Dermis blood vessel endothelial cell (primary cell): ENCODE measurements around the gene FBN1. TPM values are rescaled to one million over a fixed set of nuclear protein-coding genes. Genes with fewer than 3 reads are reported as not detected.

Source experiments
- DNase-seq: peaks from one replicate; pipeline ENCODE4 v3.0.0; 2010
- total RNA-seq: library from RNA; depleted of rRNA; stranded (reverse); fragments of >200 nt; gene quantifications from 2 replicates; pipeline ENCODE4 v1.2.3, GENCODE V29; 2014

The FBN1 gene
- 122 and 163 TPM in 2 replicates for total RNA-seq

DNA sequence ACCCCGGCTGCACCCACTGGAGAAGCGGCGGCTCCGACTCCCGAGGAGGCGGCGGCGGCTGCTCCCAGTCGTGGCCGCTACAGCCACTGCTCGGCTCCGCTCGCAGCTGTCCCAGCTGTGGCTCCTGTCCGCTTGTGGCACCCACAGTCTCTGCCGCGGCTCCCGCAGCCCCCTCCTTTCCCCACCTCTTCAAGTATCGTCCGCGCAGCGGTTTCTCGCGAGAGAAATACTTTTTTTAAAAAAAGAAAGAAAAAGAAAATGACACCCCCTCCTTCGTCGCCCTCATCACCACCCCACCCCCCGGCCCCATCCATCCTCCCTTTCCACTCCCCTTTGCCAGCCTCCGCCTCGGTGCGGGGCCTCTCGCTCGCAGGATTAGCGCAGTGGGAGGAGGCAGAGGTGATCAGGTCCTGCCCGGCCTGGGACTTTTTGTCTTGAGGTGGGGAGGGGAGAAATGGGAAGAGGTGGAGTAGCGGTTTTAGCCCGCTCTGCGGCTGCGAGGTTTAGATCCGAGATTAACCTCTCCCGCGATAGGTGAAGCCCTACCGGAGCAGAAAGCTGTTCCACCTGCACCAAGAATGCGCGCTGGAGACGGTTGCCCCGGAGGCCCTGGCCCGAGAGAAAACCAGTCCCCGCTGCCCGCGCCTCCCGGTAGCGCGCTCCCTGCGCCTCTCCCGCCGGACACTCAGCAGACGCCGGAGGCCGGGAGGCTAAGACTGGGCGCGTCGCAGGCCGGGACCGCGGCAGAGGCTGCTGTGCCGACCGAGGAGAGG, at the start of gene FBN1:
FBN1 (minus strand) TSS at position 152 of the 773 bp plus-strand sequence. CDS start 940 bp downstream, outside the sequence.
- DNase-seq, result peak; percentile 90

DNA sequence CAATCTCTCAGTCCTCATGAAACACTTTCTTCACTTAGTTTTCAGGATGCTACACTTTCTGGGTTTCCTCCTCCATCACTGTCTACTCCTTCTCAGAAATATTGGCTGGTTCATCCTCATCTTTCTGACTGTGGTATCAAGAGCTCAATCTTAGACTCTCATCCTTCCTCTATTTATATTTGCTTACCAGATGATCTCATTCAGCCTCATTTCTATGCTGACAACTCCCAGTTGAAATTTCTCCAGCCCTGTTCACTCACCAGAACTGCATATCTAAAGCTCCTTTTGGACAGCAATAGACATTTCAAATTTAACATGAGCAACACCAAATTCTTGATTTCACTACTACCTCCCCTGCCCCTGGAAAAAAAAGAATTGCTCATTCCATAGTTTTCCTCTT, 48.0 kb upstream of the FBN1 start:
- DNase-seq, result no peak

DNA sequence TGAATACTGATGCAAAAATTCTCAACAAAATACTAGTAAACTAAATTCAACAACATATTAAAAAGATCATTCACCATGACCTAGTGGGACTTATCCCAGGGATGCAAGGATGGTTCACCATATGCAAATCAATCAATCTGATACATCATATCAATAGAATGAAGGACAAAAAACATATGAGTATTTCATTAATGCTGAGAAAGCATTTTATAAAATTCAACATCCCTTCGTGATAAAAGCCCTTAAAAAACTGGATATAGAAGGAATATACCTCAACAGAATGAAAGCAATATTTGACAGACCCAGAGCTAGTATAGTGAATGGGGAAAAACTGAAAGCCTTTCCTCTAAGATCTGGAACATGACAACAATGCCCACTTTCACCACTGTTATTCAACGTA, 43.0 kb upstream of the FBN1 start:
- no peak for DNase-seq

DNA sequence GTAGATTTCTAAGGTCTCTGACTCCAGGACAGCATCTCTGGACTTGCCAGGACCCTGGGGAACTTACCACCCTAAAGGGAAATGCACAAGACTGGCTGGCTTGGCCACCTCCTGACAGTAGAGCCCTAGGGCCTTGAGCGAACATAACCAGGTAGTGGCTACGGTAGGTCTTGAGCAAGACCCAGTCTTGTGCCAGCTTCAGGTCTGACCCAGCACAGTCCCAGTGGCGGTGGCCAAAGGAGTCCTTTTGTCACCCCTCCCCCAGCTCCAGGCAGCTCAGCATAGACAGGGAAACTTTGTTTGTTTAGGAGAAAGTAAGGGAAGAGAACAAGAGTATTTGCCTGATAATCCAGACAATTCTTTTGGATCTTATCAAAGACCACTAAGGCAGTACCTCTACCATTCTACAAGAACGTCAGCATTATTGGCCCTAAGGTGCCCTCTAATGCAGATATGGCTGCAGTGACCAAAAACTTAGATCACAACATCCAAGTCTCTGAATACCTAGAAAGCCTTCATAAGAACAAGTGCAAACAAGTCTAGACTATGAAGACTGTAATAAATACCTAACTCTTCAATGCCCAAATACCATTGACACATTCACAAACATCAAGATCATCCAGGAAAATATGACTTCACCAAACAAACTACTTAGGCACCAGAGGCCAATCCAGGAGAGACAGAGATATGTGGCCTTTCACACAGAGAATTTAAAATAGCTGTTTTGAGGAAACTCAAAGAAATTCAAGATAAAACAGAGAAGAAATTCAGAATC, 38.7 kb upstream of the FBN1 start:
- DNase-seq, result no peak

DNA sequence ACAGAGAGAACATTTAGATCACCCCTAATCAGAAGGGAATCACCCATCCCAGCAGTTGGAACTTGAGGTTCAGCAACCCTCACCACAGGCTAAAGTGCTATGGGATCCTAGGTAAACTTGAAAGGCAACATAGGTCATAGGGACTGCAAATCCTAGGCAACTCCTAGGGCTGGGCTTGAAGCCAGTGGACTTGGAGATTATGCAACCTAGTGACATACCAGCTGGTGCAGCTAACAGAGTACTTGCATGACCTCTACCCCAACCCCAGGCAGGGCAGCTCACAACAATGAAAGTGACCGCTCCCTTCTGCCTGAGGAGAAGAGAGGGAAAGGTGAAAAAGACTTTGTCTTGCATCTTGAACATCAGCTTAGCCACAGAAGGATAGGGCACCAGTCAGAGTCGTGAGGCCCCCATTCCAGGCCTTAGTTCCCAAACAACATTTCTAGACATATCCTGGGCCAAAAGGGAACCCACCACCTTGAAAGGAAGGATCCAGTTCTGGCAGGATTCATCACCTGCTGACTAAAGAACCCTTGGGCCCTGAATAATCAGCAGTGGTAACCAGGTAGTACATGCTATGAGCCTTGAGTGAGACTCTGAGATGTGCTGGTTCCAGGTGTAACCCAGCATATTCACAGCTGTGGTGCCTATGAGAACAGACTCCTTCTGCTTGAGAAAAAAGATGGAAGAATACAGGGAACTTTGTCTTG, 37.6 kb upstream of the FBN1 start:
- no peak for DNase-seq

DNA sequence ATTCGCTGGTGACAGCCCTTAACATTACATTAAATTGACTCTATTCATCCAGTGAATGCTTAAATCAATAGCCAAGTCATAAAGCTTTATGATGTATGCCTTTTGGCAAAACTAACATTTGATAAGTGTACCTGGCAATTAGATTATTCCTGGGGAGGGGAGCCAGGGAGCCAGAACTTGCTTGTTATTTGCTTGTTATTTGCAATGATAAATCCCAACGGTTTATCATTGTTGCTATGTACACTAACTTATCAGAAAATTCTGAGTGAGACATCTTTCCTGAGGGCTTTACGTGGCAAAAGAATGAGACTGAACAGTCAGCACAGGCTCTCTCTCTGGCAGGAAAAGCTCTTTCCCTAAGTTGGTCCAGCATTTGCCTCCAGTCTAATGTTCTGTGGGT, 35.8 kb upstream of the FBN1 start:
- no peak for DNase-seq

DNA sequence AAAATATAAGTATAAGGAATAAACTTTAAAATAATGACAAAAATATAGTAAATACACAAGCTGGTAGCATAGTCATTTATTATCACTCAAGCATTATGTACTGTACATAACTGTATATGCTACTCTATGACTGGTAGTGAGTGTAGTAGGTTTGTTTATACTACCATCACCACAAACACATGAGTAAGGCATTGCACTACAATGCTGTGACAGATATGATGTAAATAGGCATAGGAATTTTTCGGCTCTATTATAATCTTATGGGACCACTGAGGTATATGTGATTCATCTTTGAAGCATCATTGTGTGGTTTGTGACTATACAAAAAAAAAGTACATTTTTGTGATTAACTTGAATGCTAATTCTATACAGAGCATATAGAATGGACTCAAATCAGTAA, 35.3 kb upstream of the FBN1 start:
- DNase-seq, result no peak

DNA sequence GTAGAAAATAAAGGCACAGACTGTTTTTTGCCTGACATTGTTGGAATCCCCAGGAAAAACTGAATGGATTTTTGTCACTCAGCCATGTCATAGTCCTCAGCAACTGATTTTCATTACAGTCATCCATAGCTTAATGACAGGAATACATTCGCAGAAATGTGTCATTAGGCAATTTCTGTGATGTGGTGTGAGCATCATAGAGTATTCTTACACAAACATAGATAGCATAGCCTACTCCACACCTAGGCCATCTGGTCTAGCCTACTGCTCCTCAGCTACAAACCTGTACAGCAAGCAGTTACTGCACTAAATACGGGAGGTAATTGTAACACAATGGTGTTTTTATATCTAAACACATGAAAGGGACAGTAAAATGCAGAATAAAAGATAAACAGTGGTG, 34.4 kb upstream of the FBN1 start:
- DNase-seq, result no peak

DNA sequence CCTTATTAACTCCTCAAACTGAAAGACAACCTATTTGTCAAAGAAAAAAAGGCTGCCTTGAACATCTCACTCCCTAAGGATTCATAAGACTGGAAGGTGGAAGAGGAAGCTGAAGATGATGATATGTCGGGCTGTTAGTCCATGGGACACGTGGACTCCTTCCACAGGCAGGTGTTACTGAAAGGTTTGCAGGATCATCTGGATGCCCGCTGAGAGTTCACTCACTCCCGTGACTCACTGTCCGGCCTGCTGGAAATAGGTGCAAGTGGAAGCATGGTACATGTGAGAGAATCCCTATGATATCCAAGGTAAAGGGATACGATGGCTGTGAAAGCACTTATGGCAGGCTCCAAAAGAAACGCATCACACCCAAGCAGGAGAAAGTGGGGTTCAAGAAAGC, 33.3 kb upstream of the FBN1 start:
- no peak for DNase-seq

DNA sequence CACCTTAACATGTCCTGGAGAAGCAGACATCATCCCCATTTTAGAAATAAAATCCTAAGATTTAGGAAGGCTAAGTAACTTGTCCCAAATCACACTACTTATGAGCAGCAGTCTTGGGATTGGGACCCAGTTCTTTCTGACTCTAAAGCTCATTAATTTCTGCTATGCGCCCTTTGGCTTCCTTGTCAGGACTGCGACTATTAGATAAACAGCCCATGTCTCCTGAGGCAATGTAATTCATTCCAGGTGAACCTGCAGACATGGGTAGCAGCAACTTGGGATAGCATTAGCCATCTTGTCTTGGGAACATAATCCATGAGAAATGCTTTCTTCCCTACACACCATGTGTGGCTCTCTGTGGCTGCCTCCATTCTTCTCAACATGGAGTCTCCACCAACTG, 32.3 kb upstream of the FBN1 start:
- DNase-seq, result no peak

DNA sequence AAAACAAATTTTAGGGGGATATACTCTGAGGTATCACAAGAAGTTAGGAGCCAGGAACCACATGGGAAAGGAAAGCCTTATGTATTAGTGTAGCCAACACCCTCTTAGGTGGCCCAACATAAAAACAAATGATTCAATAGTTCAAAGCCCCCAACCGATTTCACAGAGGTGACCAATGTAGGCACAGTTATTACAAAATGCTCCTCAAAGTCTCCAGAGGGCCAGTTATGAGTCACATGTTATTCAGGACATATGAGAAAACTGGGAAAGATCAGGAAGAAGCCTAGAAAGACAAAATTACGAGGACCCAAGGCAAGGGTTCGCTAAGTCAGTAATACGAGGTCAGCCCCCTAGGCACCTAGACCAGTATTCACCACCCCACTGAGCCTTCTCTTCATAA, 29.9 kb upstream of the FBN1 start:
- no peak for DNase-seq

DNA sequence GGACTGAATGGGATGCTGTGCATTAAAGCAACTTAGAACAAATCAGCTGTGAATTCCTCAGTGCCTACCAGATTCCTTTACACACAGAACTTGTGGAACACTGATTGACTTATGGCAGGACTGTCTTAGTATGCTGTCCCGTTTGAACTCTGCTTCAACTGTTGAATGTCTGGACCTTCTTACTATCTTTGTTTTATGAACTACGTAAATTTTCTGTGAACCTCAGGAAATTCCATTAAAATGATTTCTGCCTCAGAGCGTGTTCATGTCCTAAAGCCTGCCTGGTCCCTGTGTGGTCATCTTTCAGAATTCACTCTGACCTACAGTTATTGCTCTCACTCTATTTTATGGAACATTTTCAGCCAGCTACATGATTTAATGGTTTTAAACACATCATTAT, 29.4 kb upstream of the FBN1 start:
- DNase-seq, result no peak

DNA sequence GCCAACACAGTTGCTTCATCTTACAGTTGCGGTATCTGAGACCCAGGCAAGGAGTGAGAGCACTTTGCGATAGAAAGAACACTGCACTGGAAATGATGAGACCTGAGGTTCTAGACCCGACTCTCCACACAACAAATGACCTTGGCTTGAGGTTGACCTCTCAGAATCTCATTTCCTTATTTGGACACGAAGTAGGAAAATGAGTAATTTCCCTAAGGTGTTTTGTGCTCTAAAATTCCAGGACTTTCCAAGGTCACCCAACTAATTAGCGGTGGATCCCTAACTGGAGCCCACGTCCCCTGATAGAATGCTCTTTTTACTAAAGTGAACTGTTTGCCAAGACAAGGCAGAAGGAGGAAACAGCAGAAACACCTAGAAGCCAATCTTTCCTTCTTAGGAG, 26.7 kb upstream of the FBN1 start:
- peak; percentile 55 for DNase-seq

DNA sequence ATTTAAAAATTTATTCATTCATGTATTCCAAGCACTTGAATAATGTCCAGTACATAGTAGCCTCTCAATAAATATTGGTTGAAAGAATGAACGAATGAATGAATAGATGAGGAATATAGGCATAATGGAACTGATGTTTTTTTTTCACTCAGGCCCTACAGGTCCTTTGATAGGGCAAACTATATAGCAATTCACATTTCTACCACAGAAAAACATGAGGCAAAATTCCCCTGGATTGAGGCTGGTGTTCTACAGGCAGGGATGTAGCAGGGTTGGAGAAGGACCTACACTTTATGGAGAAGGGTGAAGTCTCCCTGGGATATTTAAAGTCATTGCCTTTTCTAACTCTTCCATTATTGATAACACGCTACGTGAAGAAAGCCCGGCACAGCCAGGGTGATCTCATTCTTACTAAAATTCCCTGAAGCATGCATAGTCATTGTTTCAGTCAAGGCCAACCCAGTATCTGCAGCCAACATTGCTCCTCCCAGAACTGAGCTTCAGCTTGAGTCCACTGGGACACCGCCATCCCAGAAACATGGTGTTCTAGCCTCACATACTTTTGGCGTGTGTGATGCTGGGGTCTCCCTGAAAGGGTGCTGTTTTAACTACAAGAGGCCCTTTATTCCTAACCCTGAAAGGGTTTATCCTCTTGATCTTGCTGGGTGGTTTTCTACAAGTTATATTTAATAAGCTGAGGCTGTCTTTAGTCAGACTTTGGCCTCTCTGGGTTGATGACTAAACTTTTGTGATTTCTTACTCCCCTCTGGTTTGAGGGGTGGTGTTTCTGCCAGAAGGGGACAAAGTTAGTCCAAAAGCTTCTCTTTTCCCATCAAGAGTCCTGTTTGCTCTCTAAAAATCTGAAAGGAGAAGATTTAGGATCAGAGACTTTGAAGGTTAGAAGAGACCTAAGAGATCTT, 25.9 kb upstream of the FBN1 start:
- DNase-seq, result peak; percentile 43

DNA sequence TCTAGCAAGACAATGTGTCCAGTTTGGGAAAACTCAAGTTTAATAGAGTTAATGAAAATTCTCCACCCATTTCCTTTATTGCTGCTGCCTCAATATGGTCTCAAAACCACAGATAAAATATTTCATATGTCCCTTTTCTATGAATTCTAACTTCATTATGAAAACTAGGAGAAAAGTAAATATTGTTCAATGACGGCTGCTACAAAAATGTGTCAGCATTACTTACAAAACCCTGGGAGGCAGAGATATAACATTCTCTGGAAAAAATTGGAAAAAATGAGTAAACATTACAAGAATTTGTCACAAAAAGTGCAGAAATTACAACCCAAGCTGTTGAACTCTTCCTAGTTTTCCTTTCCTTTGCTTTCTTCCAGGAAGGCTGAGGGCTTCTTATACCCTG, 22.2 kb upstream of the FBN1 start:
- DNase-seq, result no peak

DNA sequence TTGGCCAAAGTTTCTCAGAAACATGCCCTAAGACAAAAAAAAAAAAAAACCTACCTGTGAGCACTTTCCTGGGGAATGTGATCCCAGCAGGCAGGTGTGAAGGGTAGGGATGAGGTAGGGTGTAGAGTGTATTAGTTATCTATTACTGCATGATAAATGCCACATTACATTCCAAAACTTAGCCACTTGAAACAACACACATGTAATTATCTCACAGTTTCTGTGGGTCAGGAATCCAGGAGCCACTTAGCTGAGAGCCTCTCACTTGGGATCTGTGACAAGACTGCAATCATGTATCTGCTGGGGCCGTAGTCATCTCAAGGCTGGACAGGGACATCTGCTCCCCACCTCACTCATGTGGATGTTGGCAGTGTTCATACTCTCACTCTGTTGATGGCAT, 18.9 kb upstream of the FBN1 start:
- DNase-seq, result no peak

DNA sequence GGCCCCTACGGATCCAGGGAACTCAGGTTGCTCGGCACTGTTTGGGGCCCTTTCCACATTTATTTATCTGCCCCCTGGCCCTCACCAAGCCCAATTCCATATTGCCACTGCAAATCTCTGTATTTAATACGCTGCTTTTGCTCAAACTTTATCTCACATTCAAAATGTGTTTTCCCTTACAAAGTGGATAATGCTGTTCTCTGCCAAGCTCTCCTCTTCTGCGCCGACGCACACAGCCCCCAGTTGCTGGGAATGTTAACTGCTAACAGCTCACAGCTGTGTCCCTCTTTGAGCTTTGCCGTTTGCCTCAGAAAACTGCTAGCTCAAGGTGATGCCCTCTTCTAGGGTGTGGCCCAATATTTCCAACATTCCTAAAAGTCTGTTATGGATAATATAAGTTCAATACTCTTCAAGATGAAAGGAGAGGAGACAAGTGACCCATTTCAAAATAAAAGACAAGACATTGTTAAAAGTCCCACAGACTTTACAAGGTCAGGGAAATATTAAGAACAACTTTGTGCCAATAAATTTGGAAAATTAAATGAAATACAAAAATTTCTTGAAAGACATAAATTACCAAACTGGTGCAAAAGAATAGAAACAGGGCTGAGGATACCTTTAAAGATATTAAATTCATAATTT, 12.6 kb upstream of the FBN1 start:
- DNase-seq, result no peak

DNA sequence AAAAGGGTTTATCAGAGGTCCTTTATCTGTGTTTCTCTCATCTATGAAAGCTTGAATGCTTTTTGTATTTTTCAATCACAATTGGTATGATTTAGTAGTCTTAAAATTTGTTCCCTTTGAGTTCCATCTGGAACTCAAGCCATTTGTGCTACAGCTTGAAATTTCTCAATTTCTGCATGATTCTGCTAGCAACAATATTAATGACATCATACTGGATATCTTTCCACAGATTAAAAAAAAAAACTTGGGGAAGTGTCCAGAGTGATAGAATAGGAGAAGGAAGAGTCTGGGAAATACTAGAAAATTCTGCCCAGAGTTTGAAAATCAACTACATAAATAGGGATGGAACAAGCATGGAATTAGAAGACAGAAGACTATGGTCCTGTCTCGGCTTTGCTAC, 9.3 kb upstream of the FBN1 start:
- no peak for DNase-seq

DNA sequence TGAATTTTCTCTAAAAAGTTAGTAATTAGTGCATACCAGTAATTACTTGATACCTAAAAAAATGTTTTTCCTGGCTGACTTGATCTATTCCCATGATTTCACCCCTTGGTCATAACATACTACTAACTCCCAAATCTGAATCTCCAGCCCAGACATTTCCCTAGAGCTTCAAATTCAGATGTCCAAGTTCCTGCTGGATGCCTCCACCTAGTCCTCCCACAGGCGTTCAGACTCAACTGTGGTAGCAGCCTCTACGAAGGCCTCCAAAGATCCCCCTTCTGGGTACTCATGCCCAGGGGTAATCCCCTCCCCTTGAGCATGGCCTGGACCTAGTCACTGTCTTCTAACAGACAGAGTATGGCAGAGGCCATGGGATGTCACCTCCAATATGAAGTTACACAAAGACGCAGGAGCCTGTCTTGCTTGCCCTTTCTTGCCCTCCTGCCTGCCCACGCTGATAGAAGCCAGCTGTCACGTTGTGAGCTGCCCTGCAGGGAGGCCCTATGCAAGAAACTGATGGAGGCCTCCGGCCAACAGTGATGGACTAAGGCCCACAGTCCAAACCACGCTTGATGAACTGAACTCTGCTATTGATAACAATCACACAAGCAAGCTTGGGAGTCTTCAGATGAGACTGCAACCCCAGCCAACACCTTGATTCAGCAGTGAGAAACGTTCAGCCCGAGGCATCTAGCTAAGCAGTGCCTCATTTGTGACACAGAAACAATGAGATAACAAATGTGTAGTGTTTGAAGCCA, 8.6 kb upstream of the FBN1 start:
- no peak for DNase-seq

DNA sequence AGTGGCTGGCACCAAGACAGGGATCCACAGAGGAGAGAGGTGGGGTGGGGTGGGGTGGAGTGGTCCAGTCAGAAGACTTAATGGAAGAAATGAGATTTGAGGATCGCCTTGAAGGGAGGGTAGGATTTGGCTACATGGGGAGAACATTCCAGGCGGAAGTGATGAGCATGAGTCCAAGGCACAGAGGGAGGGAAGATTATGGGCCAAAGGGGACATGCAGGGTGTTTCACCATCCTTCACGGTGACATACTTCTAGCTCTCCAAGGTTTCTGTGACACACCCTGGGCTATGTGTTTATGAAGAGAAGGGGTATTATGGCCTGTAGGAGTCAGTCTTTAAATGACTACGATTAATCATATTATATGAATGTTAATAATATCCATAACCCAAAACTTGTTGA, 7.7 kb upstream of the FBN1 start:
- DNase-seq, result no peak

DNA sequence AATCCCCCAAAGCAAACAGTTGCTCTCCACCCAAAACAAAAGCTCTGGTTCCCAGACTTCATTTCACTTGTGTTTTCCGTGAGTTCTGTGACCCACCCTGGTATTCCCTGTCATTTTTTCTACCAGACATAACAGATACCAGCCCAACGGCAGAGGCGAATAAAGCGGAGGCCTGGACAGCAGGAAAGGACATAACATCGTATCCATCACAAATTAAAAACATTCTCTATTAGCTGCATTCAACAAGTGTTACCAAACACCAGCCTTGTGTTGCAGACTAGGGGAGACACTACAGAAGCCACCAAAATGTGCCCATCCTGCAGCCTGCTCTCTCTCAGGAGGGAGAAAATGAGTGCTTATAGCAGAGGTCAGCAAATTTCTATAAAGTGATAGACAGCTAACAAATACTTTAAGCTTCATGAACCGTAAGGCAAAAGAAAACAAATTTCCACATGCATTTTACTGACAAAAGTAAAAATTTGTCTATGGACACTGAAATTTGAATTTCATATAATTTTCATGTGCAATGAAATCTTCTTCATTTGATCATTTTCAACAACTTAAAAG, 7.1 kb upstream of the FBN1 start:
- DNase-seq, result no peak
